ENCODE results near the gene TKTL1.

- TF ChIP-seq, protein P1, sequence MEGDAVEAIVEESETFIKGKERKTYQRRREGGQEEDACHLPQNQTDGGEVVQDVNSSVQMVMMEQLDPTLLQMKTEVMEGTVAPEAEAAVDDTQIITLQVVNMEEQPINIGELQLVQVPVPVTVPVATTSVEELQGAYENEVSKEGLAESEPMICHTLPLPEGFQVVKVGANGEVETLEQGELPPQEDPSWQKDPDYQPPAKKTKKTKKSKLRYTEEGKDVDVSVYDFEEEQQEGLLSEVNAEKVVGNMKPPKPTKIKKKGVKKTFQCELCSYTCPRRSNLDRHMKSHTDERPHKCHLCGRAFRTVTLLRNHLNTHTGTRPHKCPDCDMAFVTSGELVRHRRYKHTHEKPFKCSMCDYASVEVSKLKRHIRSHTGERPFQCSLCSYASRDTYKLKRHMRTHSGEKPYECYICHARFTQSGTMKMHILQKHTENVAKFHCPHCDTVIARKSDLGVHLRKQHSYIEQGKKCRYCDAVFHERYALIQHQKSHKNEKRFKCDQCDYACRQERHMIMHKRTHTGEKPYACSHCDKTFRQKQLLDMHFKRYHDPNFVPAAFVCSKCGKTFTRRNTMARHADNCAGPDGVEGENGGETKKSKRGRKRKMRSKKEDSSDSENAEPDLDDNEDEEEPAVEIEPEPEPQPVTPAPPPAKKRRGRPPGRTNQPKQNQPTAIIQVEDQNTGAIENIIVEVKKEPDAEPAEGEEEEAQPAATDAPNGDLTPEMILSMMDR (IDR thresholded peaks at IDR 0.05; ENCODE audit: poor library complexity): no peak
- TF ChIP-seq EZH2 (IDR thresholded peaks at IDR 0.05; ENCODE audit: borderline replicate concordance) (no peak), EZH2phosphoT487 (IDR thresholded peaks at IDR 0.05; ENCODE audit: low read depth, severe bottlenecking, unreplicated experiment) (no peak)
Observed at GRCh38 chrX:154351183-154352011, 55.8 kb downstream of the TKTL1 start.
